Endothelial cell of umbilical vein (primary cell): ENCODE results near the gene RIPK4. TPM values are rescaled to one million over a fixed set of nuclear protein-coding genes. Genes with fewer than 3 reads are reported as not detected.

Source experiments
- BruUV-seq: library from RNA; stranded (reverse); fragments of 400-500 nt; replicated peaks from 2 replicates; lab custom pipeline; 2021; lab: Mats Ljungman, UMichigan
- CTCF ChIA-PET: fragments of 300-600, 350-600 bp; sonication (Branson Sonifier 250); formaldehyde crosslinking; loops from one replicate; lab custom pipeline; 2021; ENCODE audit warnings: antibody characterized with exemption, inconsistent platforms; lab: Charles Lee
- POLR2A ChIA-PET: fragments of 300-600, 350-600 bp; sonication (Branson Sonifier 250); formaldehyde crosslinking; loops from one replicate; lab custom pipeline; 2021; ENCODE audit warnings: antibody characterized with exemption, inconsistent platforms; lab: Charles Lee
- DNase-seq: peaks from one replicate; pipeline ENCODE4 v3.0.0-alpha.2; 2011; ENCODE audit warnings: low read depth, low spot score
- FAIRE-seq: peaks from 2 replicates; lab custom pipeline; 2011; peaks lifted over from hg19 to GRCh38; lab: Jason Lieb, UNC
- H2AFZ ChIP-seq: 2 replicates; pipeline ENCODE4 v1.6.0; 2012; ENCODE audit warnings: low read depth, low read length, control low read depth, inconsistent platforms
- H3K27ac ChIP-seq: 2 replicates; pipeline ENCODE4 v1.5.1; 2011; ENCODE audit warnings: low read depth, mild to moderate bottlenecking, control low read depth, low read length, moderate library complexity; ENCODE audit not compliant: insufficient read depth
- H3K27me3 ChIP-seq, 2 experiments: 2 replicates each; pipeline versions ENCODE4 v1.6.0 to v1.6.1; 2011; ENCODE audit warnings: low read length in 2 of 2, mixed read lengths in 1 of 2; ENCODE audit not compliant: control insufficient read depth in 2 of 2, insufficient read depth in 2 of 2
- H3K36me3 ChIP-seq, 2 experiments: 2 replicates in 1 of 2; 3 replicates in 1 of 2; pipeline ENCODE4 v1.5.1; 2011; ENCODE audit warnings: low read length in 2 of 2, mild to moderate bottlenecking in 1 of 2, moderate library complexity in 1 of 2; ENCODE audit not compliant: control insufficient read depth in 2 of 2, insufficient read depth in 2 of 2; ENCODE audit errors: extremely low read depth in 1 of 2
- H3K4me1 ChIP-seq: 3 replicates; pipeline ENCODE4 v1.5.1; 2011; ENCODE audit warnings: mild to moderate bottlenecking, low read length; ENCODE audit not compliant: control insufficient read depth, insufficient read depth; ENCODE audit errors: extremely low read depth
- H3K4me2 ChIP-seq: 2 replicates; pipeline ENCODE4 v1.6.1; 2011; ENCODE audit warnings: low read length, control low read depth, mixed read lengths; ENCODE audit not compliant: insufficient read depth
- H3K4me3 ChIP-seq, 3 experiments: fragments of 200-600 bp in 1 of 3; sonication (generic), shearing (Covaris generic) in 1 of 3; replicated peaks in 1 of 3; 2 replicates each; pipeline ENCODE4 v1.5.1; 2011 to 2016; ENCODE audit warnings: control low read depth in 3 of 3, low read length in 3 of 3, mild to moderate bottlenecking in 2 of 3, inconsistent platforms in 1 of 3, low read depth in 1 of 3, moderate library complexity in 1 of 3; ENCODE audit not compliant: insufficient read depth in 1 of 3
- H3K79me2 ChIP-seq: 2 replicates; pipeline ENCODE4 v1.6.0; 2012; ENCODE audit warnings: low read length, inconsistent platforms; ENCODE audit not compliant: control insufficient read depth, insufficient read depth
- H3K9ac ChIP-seq: replicated peaks from 2 replicates; pipeline ENCODE3; 2011; ENCODE audit warnings: low read length, control low read depth; ENCODE audit not compliant: insufficient read depth; ENCODE audit errors: extremely low read depth
- H3K9me1 ChIP-seq: replicated peaks from 3 replicates; pipeline ENCODE4 v1.6.0; 2011; ENCODE audit warnings: mild to moderate bottlenecking, low read length; ENCODE audit not compliant: control insufficient read depth, insufficient read depth; ENCODE audit errors: extremely low read depth
- H3K9me3 ChIP-seq: replicated peaks from 2 replicates; pipeline ENCODE4 v1.5.1; 2012; ENCODE audit warnings: low read length, inconsistent platforms; ENCODE audit not compliant: control insufficient read depth, insufficient read depth
- H4K20me1 ChIP-seq: replicated peaks from 2 replicates; pipeline ENCODE3; 2011; ENCODE audit warnings: mild to moderate bottlenecking, low read length; ENCODE audit not compliant: control insufficient read depth, insufficient read depth; ENCODE audit errors: extremely low read depth
- EZH2 ChIP-seq: IDR thresholded peaks from 2 replicates; pipeline ENCODE4 v1.6.1; 2012; ENCODE audit warnings: borderline replicate concordance, low read depth, mild to moderate bottlenecking, moderate library complexity, low read length, inconsistent platforms; ENCODE audit not compliant: severe bottlenecking
- FOS ChIP-seq: IDR thresholded peaks from 2 replicates; pipeline ENCODE4 v1.6.1; 2011; ENCODE audit warnings: mild to moderate bottlenecking, low read length, moderate library complexity, borderline replicate concordance; ENCODE audit not compliant: insufficient read depth
- GATA2 ChIP-seq: IDR thresholded peaks from 2 replicates; pipeline ENCODE4 v1.7.0; 2011; ENCODE audit warnings: low read depth, mild to moderate bottlenecking, moderate library complexity, mixed read lengths, low read length; ENCODE audit not compliant: insufficient read length, insufficient read depth
- MYC ChIP-seq: IDR thresholded peaks from one replicate; pipeline ENCODE4 v1.6.1; 2011; ENCODE audit warnings: mild to moderate bottlenecking, low read depth, low read length
- POLR2A ChIP-seq: IDR thresholded peaks from 2 replicates; pipeline ENCODE4 v1.6.1; 2012; ENCODE audit warnings: low read depth, mild to moderate bottlenecking, control low read depth, low read length
- POLR2AphosphoS5 ChIP-seq: IDR thresholded peaks from 2 replicates; pipeline ENCODE4 v1.6.1; 2012; ENCODE audit warnings: low read depth, mild to moderate bottlenecking, control low read depth, low read length, moderate library complexity; ENCODE audit not compliant: insufficient read depth
- dilution Hi-C: fragments of 300-500 bp; cut with MboI; formaldehyde crosslinking; loops from one replicate; pipeline ENCODE4 v1.15.0; 2019; ENCODE audit warnings: low sequenced_read_pairs; ENCODE audit not compliant: extremely low pct_ligation_motif_present
- intact Hi-C: fragments of 100-400 bp; cut with micrococcal nuclease; formaldehyde crosslinking; loops from one replicate; pipeline ENCODE4 v1.10.0; 2022
- polyA plus RNA-seq, 4 experiments: library from polyadenylated mRNA; depleted of rRNA in 3 of 4; stranded (reverse) in 3 of 4; unstranded in 1 of 4; fragments of >200 nt; gene quantifications; 2 replicates each; pipeline versions ENCODE4 v1.2.1 to v1.2.3, GENCODE V29; 2011 to 2012; ENCODE audit warnings: missing spikeins in 1 of 4
- total RNA-seq: library from RNA; stranded (reverse); gene quantifications from 2 replicates; pipeline ENCODE4 v1.2.3, GENCODE V29; 2021
- TF ChIP-seq, protein P1 (sequence below), 2 donors: IDR thresholded peaks; 1 replicate in 1 of 2; 2 replicates in 1 of 2; pipeline ENCODE4 v1.5.1; 2011; ENCODE audit warnings: low read length in 2 of 2, mild to moderate bottlenecking in 2 of 2, moderate library complexity in 2 of 2, control low read depth in 1 of 2, inconsistent platforms in 1 of 2, low read depth in 1 of 2; ENCODE audit not compliant: insufficient read depth in 1 of 2; ENCODE audit errors: extremely low read depth in 1 of 2

The RIPK4 gene
- total and polyA plus RNA-seq, 2 donors (not counting 3 experiments of a cell fraction or from before 2014, with no cell fraction given) = not detected

DNA sequence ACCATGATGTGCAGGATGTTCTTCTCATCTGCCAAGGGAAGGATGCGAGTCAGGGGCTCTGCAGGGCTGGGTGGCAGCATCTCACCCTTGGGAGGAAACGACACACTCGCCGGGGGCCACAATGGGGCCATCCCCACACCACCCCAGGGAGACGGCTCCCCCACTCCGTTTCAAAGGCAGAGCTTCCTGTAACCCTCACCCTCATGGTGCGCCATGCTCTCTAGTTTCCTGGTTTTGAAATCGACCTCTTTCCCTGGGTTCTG lies 20.2 kb downstream of the RIPK4 start:
- BruUV-seq = no TSS peak
- Histone ChIP-seq H3K4me2 (no peak overlapping the region), H3K4me1 (no peaks in the 10 kb centered on the region), H3K9me3 (no peaks in the 10 kb centered on the region), H2AFZ (no peak overlapping the region), H4K20me1 (no peaks in the 10 kb centered on the region), H3K9me1 (no peaks in the 10 kb centered on the region), H3K27ac (no peak overlapping the region), H3K27me3 (peaks cover 0 to 1% of the 10 kb centered on the region in 2 experiments), H3K79me2 (no peaks in the 10 kb centered on the region), H3K9ac (no peak overlapping the region), H3K4me3 (no peak overlapping the region), H3K36me3 (no peaks in the 10 kb centered on the region)
- DNase-seq = no peak
- TF ChIP-seq GATA2 (no peak), POLR2AphosphoS5 (no peak), MYC (no peak), POLR2A (no peak)
- intact Hi-C loops = no loop called here
- ChIA-PET CTCF (no interaction called here), POLR2A (no interaction called here)
- dilution Hi-C loops = no loop called here
- FAIRE-seq = no peak

DNA sequence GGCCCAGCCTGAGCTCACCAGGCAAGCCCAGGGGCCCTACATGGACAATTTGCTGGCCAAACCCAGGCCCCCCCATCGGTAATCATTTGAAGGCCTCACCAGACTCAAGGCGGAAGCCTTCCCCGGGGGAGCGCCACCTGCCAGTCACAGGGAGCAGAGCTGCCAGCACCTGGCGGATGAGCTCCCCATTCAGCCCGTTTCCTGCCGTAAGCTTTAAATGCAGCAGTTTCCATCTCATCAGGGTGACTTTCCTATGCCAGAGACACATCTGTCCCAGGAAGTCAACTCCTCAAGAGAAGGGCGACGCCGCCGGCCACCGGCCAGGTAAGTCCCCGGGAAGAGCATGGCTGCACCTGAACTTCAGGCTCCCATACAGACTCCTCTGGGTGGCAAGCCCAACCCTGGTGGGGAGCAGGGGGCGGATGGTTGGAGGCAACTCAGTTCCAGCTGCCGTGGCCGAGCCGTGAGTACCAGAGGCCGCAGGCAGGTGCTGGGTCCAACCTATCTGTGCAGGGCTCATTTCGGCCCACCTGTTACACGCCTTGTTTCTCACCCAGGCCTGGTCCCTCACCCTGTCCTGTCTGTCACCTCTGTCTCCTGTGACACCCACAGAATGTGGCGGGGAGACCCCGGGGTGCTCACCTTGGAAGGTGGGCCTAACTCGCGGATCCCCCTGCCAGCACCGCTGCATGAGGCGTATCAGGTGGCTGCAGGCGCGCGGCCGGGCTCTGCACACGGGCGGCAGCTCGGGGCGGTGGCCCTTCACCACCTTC lies 20.7 kb downstream of the RIPK4 start:
- Histone ChIP-seq H3K4me3 (no peak overlapping the region), H4K20me1 (no peaks in the 10 kb centered on the region), H3K79me2 (no peaks in the 10 kb centered on the region), H3K9me3 (no peaks in the 10 kb centered on the region), H3K36me3 (no peaks in the 10 kb centered on the region), H3K4me2 (no peak overlapping the region), H3K9me1 (no peaks in the 10 kb centered on the region), H2AFZ (no peak overlapping the region), H3K9ac (no peak overlapping the region), H3K27me3 (no peaks in the 10 kb centered on the region), H3K27ac (no peak overlapping the region), H3K4me1 (no peaks in the 10 kb centered on the region)
- no TSS peak for BruUV-seq
- no peak for DNase-seq
- intact Hi-C loops (no loop called here), dilution Hi-C loops (no loop called here)
- no peak for TF ChIP-seq POLR2AphosphoS5
- TF ChIP-seq GATA2 = no peak
- TF ChIP-seq POLR2A = no peak
- no peak for TF ChIP-seq FOS
- TF ChIP-seq MYC = no peak
- TF ChIP-seq EZH2 = no peak
- TF ChIP-seq, protein P1, sequence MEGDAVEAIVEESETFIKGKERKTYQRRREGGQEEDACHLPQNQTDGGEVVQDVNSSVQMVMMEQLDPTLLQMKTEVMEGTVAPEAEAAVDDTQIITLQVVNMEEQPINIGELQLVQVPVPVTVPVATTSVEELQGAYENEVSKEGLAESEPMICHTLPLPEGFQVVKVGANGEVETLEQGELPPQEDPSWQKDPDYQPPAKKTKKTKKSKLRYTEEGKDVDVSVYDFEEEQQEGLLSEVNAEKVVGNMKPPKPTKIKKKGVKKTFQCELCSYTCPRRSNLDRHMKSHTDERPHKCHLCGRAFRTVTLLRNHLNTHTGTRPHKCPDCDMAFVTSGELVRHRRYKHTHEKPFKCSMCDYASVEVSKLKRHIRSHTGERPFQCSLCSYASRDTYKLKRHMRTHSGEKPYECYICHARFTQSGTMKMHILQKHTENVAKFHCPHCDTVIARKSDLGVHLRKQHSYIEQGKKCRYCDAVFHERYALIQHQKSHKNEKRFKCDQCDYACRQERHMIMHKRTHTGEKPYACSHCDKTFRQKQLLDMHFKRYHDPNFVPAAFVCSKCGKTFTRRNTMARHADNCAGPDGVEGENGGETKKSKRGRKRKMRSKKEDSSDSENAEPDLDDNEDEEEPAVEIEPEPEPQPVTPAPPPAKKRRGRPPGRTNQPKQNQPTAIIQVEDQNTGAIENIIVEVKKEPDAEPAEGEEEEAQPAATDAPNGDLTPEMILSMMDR (IDR thresholded peaks at IDR 0.05; ENCODE audit: extremely low read depth in 1 of 2, insufficient read depth in 1 of 2, low read depth in 1 of 2, low read length in 2 of 2) = no peak
- POLR2A ChIA-PET = no interaction called here
- CTCF ChIA-PET = no interaction called here
- FAIRE-seq = no peak
